Psoas muscle (tissue), 8 donors: Measurements from ENCODE around the gene ERC2. TPM values are rescaled to one million over a fixed set of nuclear protein-coding genes. Genes with fewer than 3 reads are reported as not detected.

ENCODE experiments used
- ATAC-seq, 4 donors: fragments of 200-7000 bp; cut with Tn5 transposase; one replicate each; pipeline ENCODE4 v1.9.1; 2020; ENCODE audit warnings: moderate library complexity in 3 of 4, mild to moderate bottlenecking in 2 of 4
- DNase-seq, 2 donors: peaks; one replicate each; pipeline ENCODE4 v3.0.0-alpha.2; 2020
- H3K27ac ChIP-seq: fragments of 200-600 bp; one replicate; pipeline ENCODE4 v1.8.0; 2022
- H3K27me3 ChIP-seq, 3 donors: fragments of 200-600 bp in 1 of 3; one replicate each; pipeline versions ENCODE4 v1.6.1 to v1.8.0; 2013 to 2022; ENCODE audit warnings: low read length in 2 of 3, mild to moderate bottlenecking in 2 of 3, moderate library complexity in 1 of 3; ENCODE audit not compliant: insufficient read depth in 3 of 3
- H3K36me3 ChIP-seq, 2 donors: fragments of 200-600 bp in 1 of 2; one replicate each; pipeline versions ENCODE4 v1.6.1 to v1.8.0; 2013 to 2022; ENCODE audit warnings: low read depth in 1 of 2, mild to moderate bottlenecking in 1 of 2, moderate library complexity in 1 of 2; ENCODE audit not compliant: insufficient read depth in 1 of 2
- H3K4me1 ChIP-seq: fragments of 200-600 bp; one replicate; pipeline ENCODE4 v1.8.0; 2022
- H3K4me3 ChIP-seq: fragments of 200-600 bp; one replicate; pipeline ENCODE4 v1.8.0; 2022; ENCODE audit warnings: mild to moderate bottlenecking
- H3K9me3 ChIP-seq: fragments of 200-600 bp; one replicate; pipeline ENCODE4 v1.8.0; 2022
- WGBS, 3 donors: extraction: QIAGEN DNeasy Blood & Tissue Kit; methylation state at CpG; one replicate each; pipeline versions ENCODE4 v1.1.6 to v1.1.7; 2013; 5-methylcytosine and 5-hydroxymethylcytosine counted together
- intact Hi-C, 2 donors: fragments of 100-400 bp; cut with DNase I; formaldehyde crosslinking; loops; one replicate each; pipeline versions ENCODE4 v1.11.0 to v1.14.2; 2022
- polyA plus RNA-seq, 3 donors: library from polyadenylated mRNA; stranded (reverse); fragments of 200-250 nt; gene quantifications; one replicate each; pipeline ENCODE4 v1.2.3, GENCODE V29; 2013
- total RNA-seq, 4 donors: library from RNA; stranded (reverse); fragmentation: NEBNext Ultra II Directional in 2 of 4; extraction: Animal tissue kit (Norgen Biotek cat#: 25700) in 2 of 4; gene quantifications; one replicate each; pipeline versions ENCODE4 v1.2.1 to v1.2.4, GENCODE V29; 2021 to 2023
- TF ChIP-seq, protein P1 (sequence below): fragments of 200-600 bp; IDR thresholded peaks from one replicate; pipeline ENCODE4 v1.8.0; 2022; ENCODE audit warnings: antibody characterized with exemption
- donor health status: healthy with polysubstance abuse.
- donor health status: DM: no; HTN: no; CAD: no; lungs with moderate emphysema.
- donor health status: Bipolar disorder and iron deficiency.
- donor health status: healthy.
- donor health status: DM: yes; HTN: yes; CAD: no.
- donor health status: DM: no; HTN: no; CAD: no.
- donor health status: DM: no; HTN: no; CAD: no.
- donor health status: DM: yes; HTN: yes; CAD: no.

ERC2 gene
- total and polyA plus RNA-seq, 7 donors: 0.04 to 0.15 TPM; not detected in 5

DNA sequence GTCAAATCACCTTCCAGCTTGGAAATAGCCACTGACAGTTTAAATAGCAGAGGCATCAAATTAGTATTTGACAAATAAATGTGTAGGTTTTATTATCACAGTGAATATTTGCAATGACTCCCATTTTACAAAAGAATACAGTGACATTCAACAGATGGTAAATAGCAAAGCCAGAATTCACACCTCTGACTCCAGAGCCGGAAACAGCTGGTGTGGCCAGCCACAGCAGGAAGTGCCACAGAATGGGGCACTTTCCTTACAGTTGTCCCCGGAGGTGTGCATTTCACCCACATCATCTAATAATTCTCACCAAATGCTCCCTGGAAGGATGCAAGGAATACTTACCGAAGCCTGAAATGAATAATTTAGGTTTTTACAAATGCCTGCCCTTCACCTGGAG is 685.5 kb downstream of the ERC2 start:
- no peak for ATAC-seq
- 56 to 71% (median 61%) methylated on average over 3 of the region's 3 CpGs for WGBS, 3 donors
- H3K4me1 ChIP-seq: no peaks in the 10 kb centered on the region
- no peaks in the 10 kb centered on the region for H3K9me3 ChIP-seq
- no peak overlapping the region for H3K4me3 ChIP-seq
- H3K36me3 ChIP-seq: no peaks in the 10 kb centered on the region
- H3K27ac ChIP-seq: no peak overlapping the region
- H3K27me3 ChIP-seq: no peaks in the 10 kb centered on the region
- no peak for DNase-seq
- TF ChIP-seq, protein P1, sequence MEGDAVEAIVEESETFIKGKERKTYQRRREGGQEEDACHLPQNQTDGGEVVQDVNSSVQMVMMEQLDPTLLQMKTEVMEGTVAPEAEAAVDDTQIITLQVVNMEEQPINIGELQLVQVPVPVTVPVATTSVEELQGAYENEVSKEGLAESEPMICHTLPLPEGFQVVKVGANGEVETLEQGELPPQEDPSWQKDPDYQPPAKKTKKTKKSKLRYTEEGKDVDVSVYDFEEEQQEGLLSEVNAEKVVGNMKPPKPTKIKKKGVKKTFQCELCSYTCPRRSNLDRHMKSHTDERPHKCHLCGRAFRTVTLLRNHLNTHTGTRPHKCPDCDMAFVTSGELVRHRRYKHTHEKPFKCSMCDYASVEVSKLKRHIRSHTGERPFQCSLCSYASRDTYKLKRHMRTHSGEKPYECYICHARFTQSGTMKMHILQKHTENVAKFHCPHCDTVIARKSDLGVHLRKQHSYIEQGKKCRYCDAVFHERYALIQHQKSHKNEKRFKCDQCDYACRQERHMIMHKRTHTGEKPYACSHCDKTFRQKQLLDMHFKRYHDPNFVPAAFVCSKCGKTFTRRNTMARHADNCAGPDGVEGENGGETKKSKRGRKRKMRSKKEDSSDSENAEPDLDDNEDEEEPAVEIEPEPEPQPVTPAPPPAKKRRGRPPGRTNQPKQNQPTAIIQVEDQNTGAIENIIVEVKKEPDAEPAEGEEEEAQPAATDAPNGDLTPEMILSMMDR: no peak
- intact Hi-C loops: no loop called here

DNA sequence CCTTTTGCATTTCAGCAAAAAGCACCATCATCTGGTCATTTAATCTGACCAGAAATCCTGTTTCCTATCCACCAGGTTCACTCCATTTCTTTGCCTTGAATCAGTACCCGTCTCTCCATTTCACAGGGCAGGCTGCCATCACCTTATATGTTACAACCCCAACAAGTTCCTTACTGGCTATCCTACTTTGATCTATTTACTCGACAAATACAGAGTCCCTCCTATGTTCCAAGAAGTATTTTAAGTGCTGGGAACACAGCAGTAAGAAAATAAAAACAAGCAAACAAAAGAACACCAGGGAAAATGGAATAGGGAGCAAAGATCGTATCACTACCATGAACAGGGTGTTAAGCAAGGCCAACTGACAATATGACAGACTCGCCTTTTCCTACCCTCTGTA is 685.9 kb downstream of the ERC2 start:
- ATAC-seq (no peak), DNase-seq (no peak)
- Histone ChIP-seq H3K36me3 (no peaks in the 10 kb centered on the region), H3K27ac (no peak overlapping the region), H3K4me3 (no peak overlapping the region), H3K9me3 (no peaks in the 10 kb centered on the region), H3K4me1 (no peaks in the 10 kb centered on the region), H3K27me3 (no peaks in the 10 kb centered on the region)
- intact Hi-C loops: no loop called here
- TF ChIP-seq, protein P1: no peak
- WGBS, 3 donors: 64 to 71% (median 69%) methylated on average over 4 of the region's 4 CpGs

DNA sequence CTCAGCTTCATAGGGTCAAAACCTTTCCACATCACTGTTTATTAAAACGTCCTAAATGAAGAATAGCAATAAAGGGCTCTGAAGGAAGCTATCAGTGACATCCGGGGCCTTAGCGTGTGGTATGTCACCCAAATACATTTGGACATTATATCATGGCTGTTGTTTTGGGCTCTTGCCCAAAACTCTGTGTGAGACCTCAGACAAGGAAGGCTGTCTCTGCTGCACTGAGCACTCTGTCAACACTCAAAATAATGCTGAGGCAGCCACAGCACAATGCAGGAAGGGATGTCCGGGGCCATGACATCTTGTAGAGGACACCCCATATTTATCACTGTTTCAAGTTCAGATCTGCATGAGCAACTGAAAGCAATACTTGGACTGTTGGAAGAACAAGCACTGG is 687.4 kb downstream of the ERC2 start:
- intact Hi-C loops: no loop called here
- H3K4me3 ChIP-seq: no peak overlapping the region
- DNase-seq (no peak), ATAC-seq (no peak)
- TF ChIP-seq, protein P1: no peak
- no peak overlapping the region for H3K27ac ChIP-seq
- H3K9me3 ChIP-seq: no peaks in the 10 kb centered on the region
- no peaks in the 10 kb centered on the region for H3K36me3 ChIP-seq
- no peaks in the 10 kb centered on the region for H3K27me3 ChIP-seq
- WGBS, 3 donors: 73 to 84% (median 80%) methylated on average over 4 of the region's 4 CpGs
- H3K4me1 ChIP-seq: no peaks in the 10 kb centered on the region

DNA sequence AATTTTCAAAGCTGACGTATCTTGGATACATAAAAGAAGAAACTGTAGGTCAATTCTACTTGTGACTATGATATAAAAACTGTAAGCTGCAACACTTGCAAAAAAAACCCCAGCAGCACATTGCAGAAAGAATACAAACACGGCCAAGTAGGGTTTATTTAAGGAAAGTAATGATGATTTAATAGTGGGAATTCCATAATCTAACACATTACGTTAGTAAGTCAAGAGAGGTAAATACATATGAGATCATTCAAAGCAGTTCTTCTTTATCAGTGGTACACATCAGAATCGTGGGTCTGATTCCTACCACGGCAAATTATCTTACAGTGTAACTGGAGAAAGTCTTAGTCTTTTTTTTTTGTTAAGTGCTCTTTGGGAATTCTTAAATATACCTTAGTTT is 688.7 kb downstream of the ERC2 start:
- Histone ChIP-seq H3K4me3 (no peak overlapping the region), H3K9me3 (no peaks in the 10 kb centered on the region), H3K4me1 (no peaks in the 10 kb centered on the region), H3K27me3 (no peaks in the 10 kb centered on the region), H3K27ac (no peak overlapping the region), H3K36me3 (no peaks in the 10 kb centered on the region)
- ATAC-seq (no peak), DNase-seq (no peak)
- TF ChIP-seq, protein P1: no peak
- 50 to 57% (median 53%) methylated on average over 5 of the region's 5 CpGs for WGBS, 3 donors
- intact Hi-C loops: no loop called here

DNA sequence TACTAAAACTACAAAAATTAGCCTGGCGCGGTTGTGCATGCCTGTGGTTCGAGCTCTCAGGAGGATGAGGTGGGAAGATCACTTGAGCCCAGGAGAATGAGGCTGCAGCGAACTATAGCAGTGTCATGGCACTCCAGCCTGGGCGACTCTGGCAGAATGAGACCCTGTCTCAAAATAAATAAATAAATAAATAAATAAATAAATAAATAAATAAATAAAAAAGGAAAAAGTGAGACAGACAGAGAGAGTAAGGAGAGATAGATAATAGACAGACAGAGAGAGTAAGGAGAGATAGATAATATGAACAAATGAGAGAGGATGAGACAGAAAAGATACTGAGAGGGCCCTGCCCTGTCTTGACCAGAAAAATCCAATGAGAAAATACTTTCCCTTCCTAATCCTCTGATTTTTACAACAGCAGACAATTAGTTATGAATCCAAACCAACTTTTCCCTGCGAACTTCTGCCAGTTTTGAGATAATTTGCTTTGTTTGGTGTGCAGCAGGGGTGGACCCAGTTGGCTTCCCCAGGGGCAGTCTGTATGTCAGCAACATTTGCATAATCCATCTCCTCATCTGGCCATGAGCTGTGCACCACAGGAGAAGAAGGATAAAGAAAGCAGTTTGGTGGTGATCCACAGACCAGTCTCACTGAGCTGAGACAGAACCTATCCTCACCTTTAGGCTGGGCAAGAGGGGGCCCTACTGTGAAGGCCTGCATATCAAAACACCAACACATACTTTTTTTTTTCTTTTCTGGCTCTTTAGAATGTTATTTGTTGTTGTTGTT is 692.7 kb downstream of the ERC2 start:
- no peaks in the 10 kb centered on the region for H3K36me3 ChIP-seq
- 85 to 89% (median 88%) methylated on average over 6 of the region's 6 CpGs for WGBS, 3 donors
- H3K4me1 ChIP-seq: no peaks in the 10 kb centered on the region
- no peaks in the 10 kb centered on the region for H3K9me3 ChIP-seq
- H3K27ac ChIP-seq: no peak overlapping the region
- intact Hi-C loops: no loop called here
- TF ChIP-seq, protein P1: no peak
- ATAC-seq (no peak), DNase-seq (no peak)
- no peaks in the 10 kb centered on the region for H3K27me3 ChIP-seq
- no peak overlapping the region for H3K4me3 ChIP-seq
